ENCODE measurements around the gene QDPR.

DNA sequence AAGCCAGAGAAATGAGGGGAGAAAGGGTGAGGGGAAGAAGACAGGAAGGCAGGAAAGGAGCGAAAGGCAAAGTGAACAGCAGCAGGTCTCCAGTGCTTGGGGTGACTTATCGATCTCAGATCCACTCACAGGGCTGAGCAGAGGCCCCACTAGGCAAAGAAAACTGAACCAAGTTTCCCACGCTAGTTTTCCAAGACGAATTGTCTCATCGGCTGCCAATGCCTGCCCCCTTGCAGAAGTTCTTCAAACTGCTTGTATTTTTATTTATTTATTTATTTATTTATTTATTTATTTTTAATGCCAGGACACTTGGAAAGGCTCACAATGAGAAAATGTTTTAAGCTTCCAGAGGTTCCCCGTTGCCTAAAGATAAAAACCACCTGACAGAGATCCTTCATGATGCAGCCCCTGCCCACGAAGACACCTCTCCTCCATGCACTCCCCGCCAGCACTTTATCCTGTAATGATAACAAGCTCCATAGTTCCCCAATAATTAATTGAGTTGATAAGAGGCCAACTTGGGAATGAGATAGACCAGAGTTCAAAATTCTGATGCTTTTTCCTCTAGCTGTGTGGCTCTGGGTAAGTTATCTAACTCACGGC, 43.2 kb downstream of the QDPR start:
- TF ChIP-seq, protein P1, sequence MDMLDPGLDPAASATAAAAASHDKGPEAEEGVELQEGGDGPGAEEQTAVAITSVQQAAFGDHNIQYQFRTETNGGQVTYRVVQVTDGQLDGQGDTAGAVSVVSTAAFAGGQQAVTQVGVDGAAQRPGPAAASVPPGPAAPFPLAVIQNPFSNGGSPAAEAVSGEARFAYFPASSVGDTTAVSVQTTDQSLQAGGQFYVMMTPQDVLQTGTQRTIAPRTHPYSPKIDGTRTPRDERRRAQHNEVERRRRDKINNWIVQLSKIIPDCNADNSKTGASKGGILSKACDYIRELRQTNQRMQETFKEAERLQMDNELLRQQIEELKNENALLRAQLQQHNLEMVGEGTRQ (IDR thresholded peaks at IDR 0.05; ENCODE audit: borderline replicate concordance, low read depth, low read length) = no peak
- TF ChIP-seq CTCF (IDR thresholded peaks at IDR 0.05) (peak; percentile 51), SMC3 (IDR thresholded peaks at IDR 0.05; ENCODE audit: low read depth, low read length) (peak; percentile 20; the same call in 1 of the 2 replicates), MAX (IDR thresholded peaks at IDR 0.05; ENCODE audit: low read depth) (no peak), YY1 (IDR thresholded peaks at IDR 0.05; ENCODE audit: low read depth) (no peak), POLR2AphosphoS5 (IDR thresholded peaks at IDR 0.05; ENCODE audit: low read depth, low read length) (no peak)
- TF ChIP-seq, protein P2, sequence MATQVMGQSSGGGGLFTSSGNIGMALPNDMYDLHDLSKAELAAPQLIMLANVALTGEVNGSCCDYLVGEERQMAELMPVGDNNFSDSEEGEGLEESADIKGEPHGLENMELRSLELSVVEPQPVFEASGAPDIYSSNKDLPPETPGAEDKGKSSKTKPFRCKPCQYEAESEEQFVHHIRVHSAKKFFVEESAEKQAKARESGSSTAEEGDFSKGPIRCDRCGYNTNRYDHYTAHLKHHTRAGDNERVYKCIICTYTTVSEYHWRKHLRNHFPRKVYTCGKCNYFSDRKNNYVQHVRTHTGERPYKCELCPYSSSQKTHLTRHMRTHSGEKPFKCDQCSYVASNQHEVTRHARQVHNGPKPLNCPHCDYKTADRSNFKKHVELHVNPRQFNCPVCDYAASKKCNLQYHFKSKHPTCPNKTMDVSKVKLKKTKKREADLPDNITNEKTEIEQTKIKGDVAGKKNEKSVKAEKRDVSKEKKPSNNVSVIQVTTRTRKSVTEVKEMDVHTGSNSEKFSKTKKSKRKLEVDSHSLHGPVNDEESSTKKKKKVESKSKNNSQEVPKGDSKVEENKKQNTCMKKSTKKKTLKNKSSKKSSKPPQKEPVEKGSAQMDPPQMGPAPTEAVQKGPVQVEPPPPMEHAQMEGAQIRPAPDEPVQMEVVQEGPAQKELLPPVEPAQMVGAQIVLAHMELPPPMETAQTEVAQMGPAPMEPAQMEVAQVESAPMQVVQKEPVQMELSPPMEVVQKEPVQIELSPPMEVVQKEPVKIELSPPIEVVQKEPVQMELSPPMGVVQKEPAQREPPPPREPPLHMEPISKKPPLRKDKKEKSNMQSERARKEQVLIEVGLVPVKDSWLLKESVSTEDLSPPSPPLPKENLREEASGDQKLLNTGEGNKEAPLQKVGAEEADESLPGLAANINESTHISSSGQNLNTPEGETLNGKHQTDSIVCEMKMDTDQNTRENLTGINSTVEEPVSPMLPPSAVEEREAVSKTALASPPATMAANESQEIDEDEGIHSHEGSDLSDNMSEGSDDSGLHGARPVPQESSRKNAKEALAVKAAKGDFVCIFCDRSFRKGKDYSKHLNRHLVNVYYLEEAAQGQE (IDR thresholded peaks at IDR 0.05; ENCODE audit: low read depth, low read length) = no peak
